ENCODE measurements around the gene ASB16.
"Not testable (repeated sequence)": the region's sequence is repeated elsewhere in the genome, so short reads cannot be mapped to it uniquely, and the experiment has no call there.

ASB16 gene

GRCh38 chr17:44170499-44171201, at the start of gene ASB16:
Gene ASB16, plus strand, starts transcription at chr17:44170704. Its CDS starts 86 bp downstream, at chr17:44170790.
- DNase-seq: no peak

- DNase-seq: no peak
Measured at GRCh38 chr17:44120851-44121605, 49.5 kb upstream of the ASB16 start.

- DNase-seq: no peak
Measured at GRCh38 chr17:44121997-44122815, 48.3 kb upstream of the ASB16 start.

GRCh38 chr17:44122816-44123355, 47.6 kb upstream of the ASB16 start:
- DNase-seq: no peak

GRCh38 chr17:44123356-44124117, 47.0 kb upstream of the ASB16 start, which contains the start of gene HDAC5:
Gene HDAC5, minus strand, starts transcription at chr17:44123641. Its CDS starts 6,126 bp downstream, at chr17:44117515.
- DNase-seq: peak; percentile 88

GRCh38 chr17:44124118-44124438, 46.4 kb upstream of the ASB16 start:
- DNase-seq: no peak

- DNase-seq: no peak
Measured at GRCh38 chr17:44128383-44128782, 42.1 kb upstream of the ASB16 start.

- DNase-seq: no peak
Measured at GRCh38 chr17:44130693-44131349, 39.7 kb upstream of the ASB16 start.

- not testable (repeated sequence) for DNase-seq
Measured at GRCh38 chr17:44131372-44131771, 39.1 kb upstream of the ASB16 start.

GRCh38 chr17:44132275-44132821, 38.2 kb upstream of the ASB16 start:
- DNase-seq: no peak

- no peak for DNase-seq
Measured at GRCh38 chr17:44133918-44134476, 36.5 kb upstream of the ASB16 start.

- no peak for DNase-seq
Measured at GRCh38 chr17:44134752-44135568, 35.5 kb upstream of the ASB16 start.

GRCh38 chr17:44137891-44138709, 32.4 kb upstream of the ASB16 start:
- peak; percentile 75 for DNase-seq

- not testable (repeated sequence) for DNase-seq
Measured at GRCh38 chr17:44143921-44144320, 26.6 kb upstream of the ASB16 start.

GRCh38 chr17:44144966-44145739, 25.4 kb upstream of the ASB16 start:
- no peak for DNase-seq

GRCh38 chr17:44146375-44147346, 23.8 kb upstream of the ASB16 start:
- no peak for DNase-seq

- DNase-seq: no peak
Measured at GRCh38 chr17:44147812-44148211, 22.7 kb upstream of the ASB16 start.

Data from GDM1 (cell line).